Tibial nerve (tissue), 4 donors: ENCODE results near the gene EXOC4.

Experiments used
- CTCF ChIP-seq, 5 experiments: fragments of 200-600 bp in 3 of 5; fragments of 450-650 bp in 2 of 5; sonication (generic) in 3 of 5; IDR thresholded peaks; one replicate each; pipeline ENCODE4 v1.5.1; 2016 to 2019; ENCODE audit warnings: antibody characterized with exemption in 5 of 5, mild to moderate bottlenecking in 3 of 5, moderate library complexity in 2 of 5
- EP300 ChIP-seq, 2 donors: sonication (generic); formaldehyde crosslinking; IDR thresholded peaks; one replicate each; pipeline ENCODE4 v1.6.1; 2017; ENCODE audit warnings: antibody characterized with exemption in 2 of 2, mild to moderate bottlenecking in 1 of 2
- POLR2A ChIP-seq, 2 donors: fragments of 450-650 bp; IDR thresholded peaks; one replicate each; pipeline ENCODE4 v1.6.1; 2017; ENCODE audit warnings: antibody characterized with exemption in 2 of 2, mild to moderate bottlenecking in 2 of 2, moderate library complexity in 2 of 2

- TF ChIP-seq EP300 (IDR thresholded peaks at IDR 0.05) (no peak), CTCF (IDR thresholded peaks at IDR 0.05) (no peak), POLR2A (IDR thresholded peaks at IDR 0.05) (no peak)
Measured at GRCh38 chr7:133429371-133429770, 176.5 kb downstream of the EXOC4 start.
